Measurements from ENCODE around the gene TNFAIP2.

The TNFAIP2 gene

DNA sequence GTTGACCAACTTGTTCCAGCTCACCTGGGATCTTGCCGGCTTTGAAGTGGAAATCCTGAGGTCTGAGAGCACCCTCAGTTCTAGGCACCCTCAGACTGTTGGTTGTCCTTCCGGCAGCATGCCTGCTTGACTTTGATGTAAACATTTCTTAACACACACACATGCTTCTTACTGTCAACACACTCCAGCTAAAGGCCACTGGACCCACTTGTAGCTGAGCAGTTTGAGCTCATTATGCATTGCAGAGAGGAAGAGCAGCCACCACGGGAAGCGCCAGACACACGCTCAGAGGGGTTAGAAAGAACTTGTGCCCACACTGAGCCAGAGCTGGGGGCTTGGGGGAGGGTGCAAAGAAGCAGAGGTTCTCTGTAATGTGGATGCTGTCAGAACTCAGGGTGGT is 55.8 kb downstream of the TNFAIP2 start:
- no peak for DNase-seq

GRCh38 chr14:103180331-103180730 is 57.1 kb downstream of the TNFAIP2 start:
- no peak for DNase-seq

- DNase-seq = no peak
These were observed 60.8 kb downstream of the TNFAIP2 start for GRCh38 chr14:103184046-103184445.

- DNase-seq = no peak
These were observed 62.1 kb downstream of the TNFAIP2 start for GRCh38 chr14:103185051-103186029.

GRCh38 chr14:103186241-103186822 is 63.1 kb downstream of the TNFAIP2 start:
- no peak for DNase-seq
